ENCODE results near the gene ARCN1. TPM values are rescaled to one million over a fixed set of nuclear protein-coding genes. Genes with fewer than 3 reads are reported as not detected.
"Not testable (repeated sequence)": the region's sequence is repeated elsewhere in the genome, so short reads cannot be mapped to it uniquely, and the experiment has no call there.

Gene ARCN1
- total RNA-seq, 4 donors from 2014 or later = 103 to 157 (median 112) TPM

GRCh38 chr11:118572981-118573550 is 857 bp downstream of the ARCN1 start:
- Histone ChIP-seq H3K4me3 (replicated peaks in 1 of 3) (peak overlapping the region; percentile 50 to 98 (median 60)), H3K9me3 (no peaks in the 10 kb centered on the region), H3K4me1 (peaks cover 32 to 40% of the 10 kb centered on the region in 2 donors), H3K27ac (peak overlapping the region; percentile 93 to 99 (median 98)), H3K27me3 (no peaks in the 10 kb centered on the region), H3K36me3 (no peaks in the 10 kb centered on the region)
- TF ChIP-seq CTCF (IDR thresholded peaks at IDR 0.05) (no peak), POLR2A (IDR thresholded peaks at IDR 0.05) (no peak)
- no peak for DNase-seq
- intact Hi-C loops (cut with DNase I) = no loop called here
- WGBS, 2 donors = 4 to 6% methylated on average over 10 of the region's 10 CpGs

DNA sequence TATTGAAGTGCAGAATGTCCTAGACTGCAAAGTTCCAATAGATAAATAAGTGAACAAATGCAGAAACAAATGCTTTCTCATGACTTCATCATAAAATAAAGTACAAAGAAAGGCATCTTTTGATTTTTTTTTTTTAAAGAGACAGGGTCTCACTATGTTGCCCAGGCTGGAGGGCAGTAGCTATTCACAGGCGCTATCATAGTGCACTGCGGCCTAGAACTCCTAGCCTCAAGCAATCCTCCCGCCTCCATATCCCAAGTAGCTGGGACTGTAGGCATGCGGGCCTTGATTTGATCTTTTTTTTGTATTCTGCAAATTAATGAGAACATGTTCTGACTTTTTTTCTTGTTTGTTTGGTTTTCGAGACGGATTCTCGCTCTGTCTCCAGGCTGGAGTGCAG is 2.4 kb downstream of the ARCN1 start:
- peaks cover 32 to 40% of the 10 kb centered on the region in 2 donors for H3K4me1 ChIP-seq
- H3K9me3 ChIP-seq = no peaks in the 10 kb centered on the region
- no peaks in the 10 kb centered on the region for H3K36me3 ChIP-seq
- no peak overlapping the region for H3K27ac ChIP-seq
- no peaks in the 10 kb centered on the region for H3K27me3 ChIP-seq
- TF ChIP-seq CTCF (IDR thresholded peaks at IDR 0.05) = no peak
- TF ChIP-seq POLR2A (IDR thresholded peaks at IDR 0.05) = no peak
- 88 to 91% methylated on average over 7 of the region's 7 CpGs for WGBS, 2 donors
- no peak for DNase-seq
- intact Hi-C loops (cut with DNase I) = no loop called here
- H3K4me3 ChIP-seq (replicated peaks in 1 of 3) = no peak overlapping the region

- DNase-seq, H3K27ac ChIP-seq: not testable (repeated sequence)
- peaks cover 32 to 33% of the 10 kb centered on the region in 2 donors for H3K4me1 ChIP-seq
These were observed 5.8 kb downstream of the ARCN1 start for GRCh38 chr11:118577995-118578394.

GRCh38 chr11:118581057-118581456 is 8.8 kb downstream of the ARCN1 start:
- 75% methylated on average over 6 of the region's 6 CpGs for WGBS, 2 donors
- TF ChIP-seq POLR2A (IDR thresholded peaks at IDR 0.05) (no peak), CTCF (IDR thresholded peaks at IDR 0.05) (no peak)
- DNase-seq = no peak
- H3K27me3 ChIP-seq = no peaks in the 10 kb centered on the region
- no peaks in the 10 kb centered on the region for H3K9me3 ChIP-seq
- H3K4me3 ChIP-seq (replicated peaks in 1 of 3) = no peak overlapping the region
- H3K4me1 ChIP-seq = peaks cover 10 to 21% of the 10 kb centered on the region in 2 donors
- H3K36me3 ChIP-seq = peaks cover 28 to 33% of the 10 kb centered on the region in 2 donors
- intact Hi-C loops (cut with DNase I) = no loop called here
- no peak overlapping the region for H3K27ac ChIP-seq

More at GRCh38 chr11:118577995-118578394, 5.8 kb downstream of the ARCN1 start:
- H3K27me3 ChIP-seq; H3K36me3 ChIP-seq; H3K4me3 ChIP-seq (replicated peaks in 1 of 3); intact Hi-C loops (cut with DNase I); H3K9me3 ChIP-seq: not testable (repeated sequence)

- no peak overlapping the region for H3K27ac ChIP-seq
- TF ChIP-seq CTCF (IDR thresholded peaks at IDR 0.05) (no peak), POLR2A (IDR thresholded peaks at IDR 0.05) (no peak)
- 93 to 100% methylated on average over 1 of the region's 1 CpG for WGBS, 2 donors
- H3K9me3 ChIP-seq = no peaks in the 10 kb centered on the region
- no peak overlapping the region for H3K4me3 ChIP-seq (replicated peaks in 1 of 3)
- H3K27me3 ChIP-seq = no peaks in the 10 kb centered on the region
- H3K36me3 ChIP-seq = peaks cover 65 to 74% of the 10 kb centered on the region in 2 donors
- H3K4me1 ChIP-seq = peaks cover 7 to 11% of the 10 kb centered on the region in 2 donors
- intact Hi-C loops (cut with DNase I) = no loop called here
- DNase-seq = no peak
These were observed 15.7 kb downstream of the ARCN1 start for GRCh38 chr11:118587952-118588351.
